ENCODE data around the gene MAX. TPM values are rescaled to one million over a fixed set of nuclear protein-coding genes. Genes with fewer than 3 reads are reported as not detected.

MAX gene
- total RNA-seq, 4 donors from 2014 or later = 79.0 to 112 (median 90.4) TPM

DNA sequence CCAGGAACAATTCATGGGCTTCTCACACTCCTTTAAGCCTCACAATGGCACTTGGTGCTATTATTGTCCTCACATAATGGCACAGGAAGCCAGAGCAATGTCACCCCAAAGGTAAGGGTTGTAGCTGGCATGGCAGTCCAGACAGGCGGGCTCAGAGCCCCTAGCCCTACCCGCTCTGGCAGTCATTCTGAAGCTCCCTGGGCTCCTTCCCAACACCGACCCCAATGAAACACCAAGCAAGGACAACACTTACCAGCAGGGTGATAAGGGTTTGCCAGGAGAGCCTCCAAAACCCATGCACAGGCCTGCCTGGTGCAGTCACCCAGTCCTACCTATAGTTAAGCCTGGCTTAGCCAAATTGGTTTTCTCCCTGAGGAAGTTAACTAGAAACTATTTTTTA, 30.8 kb downstream of the MAX start:
- H3K4me3 ChIP-seq = no peak overlapping the region
- no peaks in the 10 kb centered on the region for H3K9me3 ChIP-seq
- no peak for DNase-seq (ENCODE audit: low spot score in 2 of 2)
- peaks cover 15% of the 10 kb centered on the region for H3K36me3 ChIP-seq
- 81% methylated on average over 3 of the region's 3 CpGs for WGBS
- peak overlapping the region; percentile 73 for H3K27ac ChIP-seq
- peaks cover 66% of the 10 kb centered on the region for H3K4me1 ChIP-seq
- TF ChIP-seq, protein P1, sequence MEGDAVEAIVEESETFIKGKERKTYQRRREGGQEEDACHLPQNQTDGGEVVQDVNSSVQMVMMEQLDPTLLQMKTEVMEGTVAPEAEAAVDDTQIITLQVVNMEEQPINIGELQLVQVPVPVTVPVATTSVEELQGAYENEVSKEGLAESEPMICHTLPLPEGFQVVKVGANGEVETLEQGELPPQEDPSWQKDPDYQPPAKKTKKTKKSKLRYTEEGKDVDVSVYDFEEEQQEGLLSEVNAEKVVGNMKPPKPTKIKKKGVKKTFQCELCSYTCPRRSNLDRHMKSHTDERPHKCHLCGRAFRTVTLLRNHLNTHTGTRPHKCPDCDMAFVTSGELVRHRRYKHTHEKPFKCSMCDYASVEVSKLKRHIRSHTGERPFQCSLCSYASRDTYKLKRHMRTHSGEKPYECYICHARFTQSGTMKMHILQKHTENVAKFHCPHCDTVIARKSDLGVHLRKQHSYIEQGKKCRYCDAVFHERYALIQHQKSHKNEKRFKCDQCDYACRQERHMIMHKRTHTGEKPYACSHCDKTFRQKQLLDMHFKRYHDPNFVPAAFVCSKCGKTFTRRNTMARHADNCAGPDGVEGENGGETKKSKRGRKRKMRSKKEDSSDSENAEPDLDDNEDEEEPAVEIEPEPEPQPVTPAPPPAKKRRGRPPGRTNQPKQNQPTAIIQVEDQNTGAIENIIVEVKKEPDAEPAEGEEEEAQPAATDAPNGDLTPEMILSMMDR (IDR thresholded peaks at IDR 0.05) = no peak
- no peak for TF ChIP-seq POLR2AphosphoS5 (IDR thresholded peaks at IDR 0.05)
- no peak for TF ChIP-seq POLR2A (IDR thresholded peaks at IDR 0.05)
- TF ChIP-seq EP300 (IDR thresholded peaks at IDR 0.05) = no peak
- no peaks in the 10 kb centered on the region for H3K27me3 ChIP-seq

DNA sequence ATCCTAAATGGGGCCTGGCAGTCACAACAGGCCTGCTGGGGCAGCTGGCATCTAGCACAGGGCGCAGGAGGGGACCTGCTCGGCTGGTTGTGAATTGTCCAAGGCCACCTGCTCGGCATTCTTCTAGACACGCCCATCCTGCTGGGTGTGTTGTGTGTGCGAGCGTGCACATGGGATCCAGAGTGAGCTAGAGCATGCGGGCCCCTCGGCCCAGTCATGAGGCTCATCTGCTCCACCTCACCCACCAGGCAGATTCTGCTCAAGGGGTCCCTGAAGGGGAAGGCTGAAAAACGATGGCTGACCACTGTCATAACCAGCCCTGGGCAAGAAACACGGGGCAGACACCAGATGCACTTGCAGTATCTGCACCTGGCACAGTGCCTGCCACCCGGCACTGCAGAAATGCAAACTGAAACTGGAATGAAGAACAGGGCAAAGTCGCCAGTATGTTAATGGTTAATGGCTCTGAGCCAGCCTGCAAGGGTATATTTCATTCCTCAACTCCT, 31.8 kb downstream of the MAX start:
- Histone ChIP-seq H3K4me3 (peak overlapping the region; percentile 26), H3K36me3 (peaks cover 5% of the 10 kb centered on the region), H3K27me3 (no peaks in the 10 kb centered on the region), H3K4me1 (peaks cover 72% of the 10 kb centered on the region), H3K27ac (peak overlapping the region; percentile 73), H3K9me3 (no peaks in the 10 kb centered on the region)
- TF ChIP-seq POLR2AphosphoS5 (IDR thresholded peaks at IDR 0.05) = peak in 1 of 3 donors; percentile 8
- TF ChIP-seq EP300 (IDR thresholded peaks at IDR 0.05) = no peak
- WGBS = 30% methylated on average over 7 of the region's 12 CpGs
- DNase-seq (ENCODE audit: low spot score in 2 of 2) = no peak

DNA sequence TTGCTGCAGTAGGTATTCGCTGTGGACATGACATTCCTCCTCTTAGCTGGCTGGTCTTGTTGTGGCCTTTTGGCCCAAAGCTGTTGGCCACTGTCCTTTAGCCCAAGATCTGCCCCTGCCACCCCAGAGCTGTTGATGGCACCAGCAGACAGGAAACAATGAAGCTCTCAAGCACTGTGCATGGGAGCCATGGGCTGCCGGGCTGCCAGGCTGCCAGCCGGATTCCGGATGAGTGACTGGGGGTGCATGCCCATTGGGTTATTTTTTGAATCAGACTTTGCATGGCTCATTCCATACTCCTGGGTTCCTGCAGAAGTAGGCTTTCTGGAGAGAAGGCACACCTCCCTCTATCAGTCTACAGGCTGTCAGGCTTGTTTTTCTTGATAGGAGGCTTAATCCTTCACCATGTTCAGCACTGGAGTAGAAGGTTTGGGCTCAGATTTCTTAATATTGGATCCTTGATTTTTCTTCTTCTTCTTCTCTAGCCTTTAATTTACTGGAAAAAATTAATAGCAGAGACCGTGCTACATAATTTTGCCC, 32.4 kb downstream of the MAX start:
- Histone ChIP-seq H3K4me3 (no peak overlapping the region), H3K27me3 (no peaks in the 10 kb centered on the region), H3K9me3 (no peaks in the 10 kb centered on the region), H3K4me1 (peaks cover 73% of the 10 kb centered on the region), H3K27ac (peak overlapping the region; percentile 73), H3K36me3 (peaks cover under 1% of the 10 kb centered on the region)
- no peak for DNase-seq (ENCODE audit: low spot score in 2 of 2)
- 79% methylated on average over 5 of the region's 5 CpGs for whole genome bisulfite sequencing
- no peak for TF ChIP-seq POLR2AphosphoS5 (IDR thresholded peaks at IDR 0.05)

DNA sequence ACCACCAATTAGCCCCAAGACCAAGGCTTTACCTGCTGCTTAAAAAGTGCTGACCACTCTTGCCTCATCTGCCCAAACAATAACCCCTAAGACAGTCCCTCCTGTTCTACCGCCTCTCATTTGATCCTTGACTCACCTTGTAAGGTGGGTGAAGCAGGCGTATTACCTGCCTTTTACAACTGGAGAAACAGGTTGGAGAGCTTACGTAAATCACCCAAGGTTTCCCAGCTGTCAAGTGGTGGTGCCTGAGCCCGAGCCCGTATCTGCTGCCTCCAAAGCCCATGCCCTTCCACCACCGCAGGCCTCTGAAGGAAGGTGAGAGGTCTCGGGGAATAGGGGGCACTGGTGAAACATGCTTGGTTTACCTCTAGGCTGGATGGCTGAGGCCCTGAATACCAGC, 36.6 kb downstream of the MAX start:
- Histone ChIP-seq H3K36me3 (peaks cover 41% of the 10 kb centered on the region), H3K27me3 (no peaks in the 10 kb centered on the region), H3K27ac (peak overlapping the region; percentile 79), H3K4me3 (no peak overlapping the region), H3K4me1 (peaks cover 31% of the 10 kb centered on the region), H3K9me3 (no peaks in the 10 kb centered on the region)
- no peak for DNase-seq (ENCODE audit: low spot score in 2 of 2)
- TF ChIP-seq POLR2A (IDR thresholded peaks at IDR 0.05) (no peak), POLR2AphosphoS5 (IDR thresholded peaks at IDR 0.05) (peak in 2 of 3 donors; percentile 23 to 40)
- WGBS = 75% methylated on average over 4 of the region's 7 CpGs

DNA sequence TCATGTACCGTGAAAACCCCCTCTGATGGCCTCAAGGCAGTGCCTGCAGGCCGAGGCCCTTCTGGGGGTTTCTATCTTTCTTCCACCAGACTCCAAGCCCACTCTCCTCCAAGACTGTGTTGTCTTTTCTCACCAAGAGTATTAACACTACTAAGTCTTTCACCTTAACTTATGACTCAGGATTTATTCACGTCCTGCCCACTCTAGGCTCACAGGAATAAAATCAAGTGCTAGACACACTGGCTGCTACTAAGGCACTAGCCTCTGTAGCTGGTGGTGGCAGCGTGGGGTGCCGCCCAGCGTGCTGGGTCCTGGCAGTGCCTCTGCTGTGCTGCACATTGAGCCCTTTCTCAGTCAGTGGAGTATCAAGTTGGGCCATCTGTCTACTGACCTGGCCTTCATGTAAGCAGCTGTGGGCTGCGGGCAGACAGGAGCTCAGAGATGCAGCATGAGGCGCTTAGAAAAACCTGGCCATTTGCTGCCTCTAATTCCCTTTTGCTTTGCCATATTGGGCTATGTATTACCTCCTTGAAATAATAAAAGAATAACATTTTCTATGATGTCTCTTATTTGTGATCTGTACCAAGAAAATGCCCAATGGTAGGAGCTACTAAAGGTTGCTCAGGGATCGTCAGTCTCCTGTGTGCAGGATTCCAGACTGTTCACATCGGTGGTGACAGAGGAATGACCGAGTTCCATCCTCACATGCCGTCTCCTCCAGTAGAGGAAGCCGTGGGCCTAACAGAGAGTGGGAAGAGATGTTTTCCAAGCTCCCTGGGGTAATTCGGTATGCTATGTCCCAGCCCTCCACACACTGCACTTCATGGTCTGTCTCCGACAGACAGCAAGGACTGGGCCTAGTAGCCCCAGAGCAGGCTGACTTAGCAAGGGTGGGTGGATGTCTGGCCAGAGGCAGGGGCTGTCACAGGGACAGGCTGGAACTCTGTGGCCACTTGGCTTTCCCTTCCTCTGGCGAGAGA, 39.9 kb downstream of the MAX start:
- Histone ChIP-seq H3K4me1 (peaks cover 11% of the 10 kb centered on the region), H3K27me3 (no peaks in the 10 kb centered on the region), H3K4me3 (no peak overlapping the region), H3K9me3 (no peaks in the 10 kb centered on the region), H3K36me3 (peaks cover 44% of the 10 kb centered on the region), H3K27ac (no peak overlapping the region)
- DNase-seq (ENCODE audit: low spot score in 2 of 2) = no peak
- WGBS = 87% methylated on average over 16 of the region's 16 CpGs
- TF ChIP-seq POLR2A (IDR thresholded peaks at IDR 0.05) (no peak), POLR2AphosphoS5 (IDR thresholded peaks at IDR 0.05) (no peak), EP300 (IDR thresholded peaks at IDR 0.05) (no peak)
- TF ChIP-seq, protein P1 (IDR thresholded peaks at IDR 0.05) = no peak

DNA sequence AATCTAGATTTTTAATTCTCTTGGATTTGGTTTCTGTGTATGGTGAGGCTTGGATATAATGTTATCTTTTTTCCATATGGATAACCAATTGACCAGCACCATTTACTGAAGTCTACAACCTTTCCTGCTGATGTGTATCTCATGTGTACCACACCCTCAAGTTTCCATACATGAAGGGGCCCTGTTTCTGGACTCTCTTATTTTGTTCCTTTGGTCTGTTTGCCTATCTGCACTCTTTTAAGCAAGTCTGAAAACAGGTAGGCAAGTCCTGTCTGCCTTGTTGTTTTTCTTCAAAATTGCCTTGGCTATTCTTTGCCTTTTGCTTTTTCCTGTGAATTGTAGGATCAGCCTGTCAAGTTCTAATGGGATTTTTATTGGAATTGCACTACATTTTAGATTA, 44.6 kb downstream of the MAX start:
- Histone ChIP-seq H3K4me1 (no peaks in the 10 kb centered on the region), H3K4me3 (no peak overlapping the region), H3K36me3 (peaks cover 45% of the 10 kb centered on the region), H3K27me3 (no peaks in the 10 kb centered on the region), H3K9me3 (no peaks in the 10 kb centered on the region), H3K27ac (no peak overlapping the region)
- no peak for DNase-seq (ENCODE audit: low spot score in 2 of 2)
- TF ChIP-seq POLR2A (IDR thresholded peaks at IDR 0.05) = no peak
- TF ChIP-seq, protein P1 (IDR thresholded peaks at IDR 0.05) = no peak
- TF ChIP-seq POLR2AphosphoS5 (IDR thresholded peaks at IDR 0.05) = no peak
- no peak for TF ChIP-seq EP300 (IDR thresholded peaks at IDR 0.05)
